GM19372 (cell line): ENCODE data around the gene NFKBIL1.
A peak's percentile ranks its signal among the peaks of the same experiment; 100 is the strongest.

Experiments used
- ATAC-seq: cut with Tn5 transposase; IDR thresholded peaks from one replicate; pipeline ENCODE4 v1.9.1; 2021; ENCODE audit warnings: mild to moderate bottlenecking, low read depth, moderate library complexity; ENCODE audit not compliant: unreplicated experiment

Gene NFKBIL1

DNA sequence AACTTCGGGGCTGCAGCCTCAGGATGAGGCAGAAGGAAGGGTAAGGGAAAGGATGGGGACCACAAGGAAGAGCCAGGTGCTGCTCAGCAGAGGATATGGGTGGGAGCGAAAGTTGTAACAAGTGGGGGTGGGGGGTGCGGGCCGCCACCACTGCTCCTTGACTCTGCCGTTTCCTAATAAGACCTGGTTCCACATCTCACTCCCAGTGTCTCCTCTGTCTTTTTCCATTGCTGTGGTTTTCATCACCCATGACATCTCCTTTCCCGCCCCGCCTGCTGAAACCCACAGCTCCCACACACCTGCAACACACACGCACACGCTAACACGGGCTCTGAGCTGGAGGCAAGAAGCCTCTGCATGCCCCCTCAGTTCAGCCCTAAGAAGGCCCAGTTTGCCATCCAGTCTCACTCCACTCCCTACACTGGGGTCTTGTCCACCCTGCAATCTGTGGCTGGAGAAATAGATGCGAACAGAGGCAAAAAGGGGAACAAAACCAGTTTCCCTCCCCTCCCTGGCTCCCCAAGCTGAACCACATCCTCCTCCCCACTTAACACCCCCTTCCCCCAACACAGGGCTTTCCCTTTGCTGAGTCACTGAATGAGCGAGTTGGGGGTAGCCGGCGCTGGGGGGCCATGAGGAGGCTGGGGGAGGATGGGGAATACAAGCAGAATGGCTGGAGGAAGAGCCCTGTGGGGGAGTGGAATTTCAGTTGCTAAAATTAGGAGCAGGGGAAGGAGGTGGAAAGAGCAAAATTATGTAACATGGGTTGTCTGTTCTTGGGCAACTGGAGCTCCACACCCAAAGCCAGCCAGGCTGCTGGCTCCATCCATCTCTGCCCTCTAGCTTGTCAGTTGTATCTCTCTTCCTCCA, 11.5 kb downstream of the NFKBIL1 start:
- no peak for ATAC-seq

DNA sequence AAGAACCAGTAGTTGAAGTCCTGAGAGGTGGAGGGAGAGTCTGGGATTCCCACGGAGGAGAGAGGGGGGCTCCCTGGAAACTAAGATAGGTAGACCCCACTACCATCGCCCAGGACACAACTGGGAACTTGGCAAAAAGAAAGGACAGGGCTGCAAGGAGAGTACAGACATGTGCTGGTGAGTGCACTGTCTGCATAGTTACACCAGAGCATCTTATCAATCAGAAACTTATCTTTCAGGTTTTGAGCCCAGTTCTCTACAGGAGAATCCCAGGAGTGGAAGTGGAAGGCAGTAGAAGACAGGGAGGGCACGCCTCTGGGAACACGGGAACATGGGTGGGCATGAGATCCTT, 12.2 kb downstream of the NFKBIL1 start:
- ATAC-seq = no peak

DNA sequence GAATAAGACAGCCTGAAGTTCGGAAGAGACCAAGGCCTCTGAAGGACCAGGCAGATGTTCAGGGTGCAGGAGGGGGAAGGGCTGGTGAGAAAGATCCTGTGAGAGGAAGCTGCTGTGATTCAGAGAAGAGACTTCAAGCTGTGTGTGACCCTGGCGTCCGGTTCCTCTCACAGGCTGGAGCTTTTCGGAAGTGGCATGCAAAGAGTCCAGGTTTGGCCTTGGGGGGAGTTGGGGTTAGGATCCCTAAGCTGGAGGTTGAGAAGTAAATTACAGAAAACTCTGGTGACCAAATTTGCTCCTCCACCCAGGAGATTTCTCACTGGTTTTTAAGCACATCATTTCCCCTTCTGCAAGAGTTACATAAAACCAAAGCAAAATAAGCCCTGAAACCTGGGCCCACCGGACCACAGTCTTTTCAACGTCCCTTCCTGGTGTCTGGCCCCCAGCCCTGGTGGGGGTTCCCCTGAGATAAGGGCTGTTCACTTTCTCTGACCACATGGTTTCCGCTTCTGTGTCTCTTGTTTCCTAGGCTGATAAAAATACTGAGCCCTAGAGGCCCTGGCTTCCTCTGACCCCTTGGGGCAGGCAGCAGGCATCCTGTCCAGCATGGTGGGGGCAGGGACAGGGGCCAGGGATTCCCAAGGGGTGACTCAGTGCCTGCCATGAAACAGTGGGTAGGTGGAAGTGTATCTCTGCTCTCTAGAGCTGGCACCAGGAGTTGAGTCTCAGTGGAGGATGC, 12.7 kb downstream of the NFKBIL1 start:
- no peak for ATAC-seq

GRCh38 chr6:31560697-31561058, 13.3 kb downstream of the NFKBIL1 start:
- ATAC-seq = no peak

GRCh38 chr6:31567531-31568370, 20.3 kb downstream of the NFKBIL1 start:
- no peak for ATAC-seq

- peak; percentile 63 for ATAC-seq
Measured at GRCh38 chr6:31568537-31568961, 21.1 kb downstream of the NFKBIL1 start.

- no peak for ATAC-seq
Measured at GRCh38 chr6:31569861-31570536, 22.6 kb downstream of the NFKBIL1 start.

DNA sequence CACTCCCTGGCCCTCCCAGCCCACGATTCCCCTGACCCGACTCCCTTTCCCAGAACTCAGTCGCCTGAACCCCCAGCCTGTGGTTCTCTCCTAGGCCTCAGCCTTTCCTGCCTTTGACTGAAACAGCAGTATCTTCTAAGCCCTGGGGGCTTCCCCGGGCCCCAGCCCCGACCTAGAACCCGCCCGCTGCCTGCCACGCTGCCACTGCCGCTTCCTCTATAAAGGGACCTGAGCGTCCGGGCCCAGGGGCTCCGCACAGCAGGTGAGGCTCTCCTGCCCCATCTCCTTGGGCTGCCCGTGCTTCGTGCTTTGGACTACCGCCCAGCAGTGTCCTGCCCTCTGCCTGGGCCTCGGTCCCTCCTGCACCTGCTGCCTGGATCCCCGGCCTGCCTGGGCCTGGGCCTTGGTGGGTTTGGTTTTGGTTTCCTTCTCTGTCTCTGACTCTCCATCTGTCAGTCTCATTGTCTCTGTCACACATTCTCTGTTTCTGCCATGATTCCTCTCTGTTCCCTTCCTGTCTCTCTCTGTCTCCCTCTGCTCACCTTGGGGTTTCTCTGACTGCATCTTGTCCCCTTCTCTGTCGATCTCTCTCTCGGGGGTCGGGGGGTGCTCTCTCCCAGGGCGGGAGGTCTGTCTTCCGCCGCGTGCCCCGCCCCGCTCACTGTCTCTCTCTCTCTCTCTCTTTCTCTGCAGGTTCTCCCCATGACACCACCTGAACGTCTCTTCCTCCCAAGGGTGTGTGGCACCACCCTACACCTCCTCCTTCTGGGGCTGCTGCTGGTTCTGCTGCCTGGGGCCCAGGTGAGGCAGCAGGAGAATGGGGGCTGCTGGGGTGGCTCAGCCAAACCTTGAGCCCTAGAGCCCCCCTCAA, 24.9 kb downstream of the NFKBIL1 start, which contains the start of gene LTA:
LTA (plus strand) TSS at position 249 of the 871 bp plus-strand sequence; CDS start at position 703, 454 bp downstream.
- ATAC-seq = peak; percentile 41

- ATAC-seq = no peak
Measured at GRCh38 chr6:31573239-31574105, 26.1 kb downstream of the NFKBIL1 start.

- no peak for ATAC-seq
Measured at GRCh38 chr6:31574106-31575061, 27.0 kb downstream of the NFKBIL1 start.

DNA sequence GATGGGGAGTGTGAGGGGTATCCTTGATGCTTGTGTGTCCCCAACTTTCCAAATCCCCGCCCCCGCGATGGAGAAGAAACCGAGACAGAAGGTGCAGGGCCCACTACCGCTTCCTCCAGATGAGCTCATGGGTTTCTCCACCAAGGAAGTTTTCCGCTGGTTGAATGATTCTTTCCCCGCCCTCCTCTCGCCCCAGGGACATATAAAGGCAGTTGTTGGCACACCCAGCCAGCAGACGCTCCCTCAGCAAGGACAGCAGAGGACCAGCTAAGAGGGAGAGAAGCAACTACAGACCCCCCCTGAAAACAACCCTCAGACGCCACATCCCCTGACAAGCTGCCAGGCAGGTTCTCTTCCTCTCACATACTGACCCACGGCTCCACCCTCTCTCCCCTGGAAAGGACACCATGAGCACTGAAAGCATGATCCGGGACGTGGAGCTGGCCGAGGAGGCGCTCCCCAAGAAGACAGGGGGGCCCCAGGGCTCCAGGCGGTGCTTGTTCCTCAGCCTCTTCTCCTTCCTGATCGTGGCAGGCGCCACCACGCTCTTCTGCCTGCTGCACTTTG, 28.0 kb downstream of the NFKBIL1 start, which contains the start of gene TNF:
TNF (plus strand) TSS at position 231 of the 567 bp plus-strand sequence; CDS start at position 408, 177 bp downstream.
- ATAC-seq = no peak

GRCh38 chr6:31575952-31576685, 28.7 kb downstream of the NFKBIL1 start:
- ATAC-seq = no peak

DNA sequence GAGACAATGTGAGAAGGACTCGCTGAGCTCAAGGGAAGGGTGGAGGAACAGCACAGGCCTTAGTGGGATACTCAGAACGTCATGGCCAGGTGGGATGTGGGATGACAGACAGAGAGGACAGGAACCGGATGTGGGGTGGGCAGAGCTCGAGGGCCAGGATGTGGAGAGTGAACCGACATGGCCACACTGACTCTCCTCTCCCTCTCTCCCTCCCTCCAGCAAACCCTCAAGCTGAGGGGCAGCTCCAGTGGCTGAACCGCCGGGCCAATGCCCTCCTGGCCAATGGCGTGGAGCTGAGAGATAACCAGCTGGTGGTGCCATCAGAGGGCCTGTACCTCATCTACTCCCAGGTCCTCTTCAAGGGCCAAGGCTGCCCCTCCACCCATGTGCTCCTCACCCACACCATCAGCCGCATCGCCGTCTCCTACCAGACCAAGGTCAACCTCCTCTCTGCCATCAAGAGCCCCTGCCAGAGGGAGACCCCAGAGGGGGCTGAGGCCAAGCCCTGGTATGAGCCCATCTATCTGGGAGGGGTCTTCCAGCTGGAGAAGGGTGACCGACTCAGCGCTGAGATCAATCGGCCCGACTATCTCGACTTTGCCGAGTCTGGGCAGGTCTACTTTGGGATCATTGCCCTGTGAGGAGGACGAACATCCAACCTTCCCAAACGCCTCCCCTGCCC, 29.6 kb downstream of the NFKBIL1 start:
- no peak for ATAC-seq

DNA sequence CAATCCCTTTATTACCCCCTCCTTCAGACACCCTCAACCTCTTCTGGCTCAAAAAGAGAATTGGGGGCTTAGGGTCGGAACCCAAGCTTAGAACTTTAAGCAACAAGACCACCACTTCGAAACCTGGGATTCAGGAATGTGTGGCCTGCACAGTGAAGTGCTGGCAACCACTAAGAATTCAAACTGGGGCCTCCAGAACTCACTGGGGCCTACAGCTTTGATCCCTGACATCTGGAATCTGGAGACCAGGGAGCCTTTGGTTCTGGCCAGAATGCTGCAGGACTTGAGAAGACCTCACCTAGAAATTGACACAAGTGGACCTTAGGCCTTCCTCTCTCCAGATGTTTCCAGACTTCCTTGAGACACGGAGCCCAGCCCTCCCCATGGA, 30.2 kb downstream of the NFKBIL1 start:
- ATAC-seq = no peak
